Measurements from ENCODE around the gene PTGFRN.
A peak's percentile ranks its signal among the peaks of the same experiment; 100 is the strongest.

Gene PTGFRN

GRCh38 chr1:116909512-116910378 is at the start of gene PTGFRN:
TSS of gene PTGFRN (plus strand) at chr1:116909916. CDS start at chr1:116910204, 288 bp downstream.
- TF ChIP-seq GATA3 (IDR thresholded peaks at IDR 0.05; ENCODE audit: low read depth, low read length) = no peak
- TF ChIP-seq GATA2 (IDR thresholded peaks at IDR 0.05; ENCODE audit: low read depth, low read length) = no peak

GRCh38 chr1:116861137-116861536 is 48.6 kb upstream of the PTGFRN start:
- TF ChIP-seq GATA2 (IDR thresholded peaks at IDR 0.05; ENCODE audit: low read depth, low read length) (no peak), GATA3 (IDR thresholded peaks at IDR 0.05; ENCODE audit: low read depth, low read length) (no peak)

- no peak for TF ChIP-seq GATA3 (IDR thresholded peaks at IDR 0.05; ENCODE audit: low read depth, low read length)
- no peak for TF ChIP-seq GATA2 (IDR thresholded peaks at IDR 0.05; ENCODE audit: low read depth, low read length)
These were observed 41.3 kb upstream of the PTGFRN start for GRCh38 chr1:116868385-116868784.

- TF ChIP-seq GATA2 (IDR thresholded peaks at IDR 0.05; ENCODE audit: low read depth, low read length) = no peak
- TF ChIP-seq GATA3 (IDR thresholded peaks at IDR 0.05; ENCODE audit: low read depth, low read length) = no peak
These were observed 40.1 kb upstream of the PTGFRN start for GRCh38 chr1:116869611-116870010.

GRCh38 chr1:116870300-116870699 is 39.4 kb upstream of the PTGFRN start:
- TF ChIP-seq GATA2 (IDR thresholded peaks at IDR 0.05; ENCODE audit: low read depth, low read length) (no peak), GATA3 (IDR thresholded peaks at IDR 0.05; ENCODE audit: low read depth, low read length) (no peak)

GRCh38 chr1:116871779-116872146 is 38.0 kb upstream of the PTGFRN start:
- TF ChIP-seq GATA3 (IDR thresholded peaks at IDR 0.05; ENCODE audit: low read depth, low read length) = no peak
- TF ChIP-seq GATA2 (IDR thresholded peaks at IDR 0.05; ENCODE audit: low read depth, low read length) = no peak

GRCh38 chr1:116873680-116874271 is 35.9 kb upstream of the PTGFRN start:
- TF ChIP-seq GATA2 (IDR thresholded peaks at IDR 0.05; ENCODE audit: low read depth, low read length) (no peak), GATA3 (IDR thresholded peaks at IDR 0.05; ENCODE audit: low read depth, low read length) (no peak)

GRCh38 chr1:116874733-116875249 is 34.9 kb upstream of the PTGFRN start:
- TF ChIP-seq GATA3 (IDR thresholded peaks at IDR 0.05; ENCODE audit: low read depth, low read length) (no peak), GATA2 (IDR thresholded peaks at IDR 0.05; ENCODE audit: low read depth, low read length) (no peak)

GRCh38 chr1:116875391-116875790 is 34.3 kb upstream of the PTGFRN start:
- TF ChIP-seq GATA2 (IDR thresholded peaks at IDR 0.05; ENCODE audit: low read depth, low read length) (no peak), GATA3 (IDR thresholded peaks at IDR 0.05; ENCODE audit: low read depth, low read length) (no peak)

GRCh38 chr1:116877141-116877818 is 32.4 kb upstream of the PTGFRN start:
- TF ChIP-seq GATA2 (IDR thresholded peaks at IDR 0.05; ENCODE audit: low read depth, low read length) (no peak), GATA3 (IDR thresholded peaks at IDR 0.05; ENCODE audit: low read depth, low read length) (no peak)

- TF ChIP-seq GATA2 (IDR thresholded peaks at IDR 0.05; ENCODE audit: low read depth, low read length) (peak; percentile 79), GATA3 (IDR thresholded peaks at IDR 0.05; ENCODE audit: low read depth, low read length) (no peak)
These were observed 30.8 kb upstream of the PTGFRN start for GRCh38 chr1:116878804-116879477.

GRCh38 chr1:116879478-116880133 is 30.1 kb upstream of the PTGFRN start:
- TF ChIP-seq GATA3 (IDR thresholded peaks at IDR 0.05; ENCODE audit: low read depth, low read length) = no peak
- no peak for TF ChIP-seq GATA2 (IDR thresholded peaks at IDR 0.05; ENCODE audit: low read depth, low read length)

GRCh38 chr1:116880917-116881316 is 28.8 kb upstream of the PTGFRN start:
- no peak for TF ChIP-seq GATA3 (IDR thresholded peaks at IDR 0.05; ENCODE audit: low read depth, low read length)
- no peak for TF ChIP-seq GATA2 (IDR thresholded peaks at IDR 0.05; ENCODE audit: low read depth, low read length)
